ENCODE data around the gene DSTYK. TPM values are rescaled to one million over a fixed set of nuclear protein-coding genes. Genes with fewer than 3 reads are reported as not detected.

DSTYK gene
- total RNA-seq, 1 donor from 2014 or later = 14.8 TPM

DNA sequence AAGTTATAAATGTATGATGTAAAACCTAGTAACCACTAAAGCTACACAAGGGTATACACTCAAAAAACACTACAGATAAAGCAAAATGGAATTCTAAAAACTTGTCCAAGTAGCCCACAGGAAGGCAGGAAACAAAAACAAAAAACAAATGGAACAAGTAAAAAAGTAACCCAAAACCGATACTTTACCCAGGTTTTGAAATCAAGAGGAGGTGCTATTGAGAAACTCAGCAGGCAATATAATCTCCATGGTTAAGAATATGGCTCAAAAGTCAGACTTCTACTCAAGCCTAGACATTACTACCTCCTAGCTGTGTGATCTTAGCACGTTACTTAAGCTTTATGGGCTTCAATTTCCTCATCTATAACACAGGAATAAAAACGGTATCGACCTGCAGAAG is 103.0 kb downstream of the DSTYK start:
- no peak overlapping the region for H3K27ac Mint-ChIP-seq (ENCODE audit: unreplicated experiment)
- no peak for DNase-seq (ENCODE audit: low read depth, low spot score)
- peaks cover 20% of the 10 kb centered on the region for H3K36me3 Mint-ChIP-seq (ENCODE audit: low read depth)

DNA sequence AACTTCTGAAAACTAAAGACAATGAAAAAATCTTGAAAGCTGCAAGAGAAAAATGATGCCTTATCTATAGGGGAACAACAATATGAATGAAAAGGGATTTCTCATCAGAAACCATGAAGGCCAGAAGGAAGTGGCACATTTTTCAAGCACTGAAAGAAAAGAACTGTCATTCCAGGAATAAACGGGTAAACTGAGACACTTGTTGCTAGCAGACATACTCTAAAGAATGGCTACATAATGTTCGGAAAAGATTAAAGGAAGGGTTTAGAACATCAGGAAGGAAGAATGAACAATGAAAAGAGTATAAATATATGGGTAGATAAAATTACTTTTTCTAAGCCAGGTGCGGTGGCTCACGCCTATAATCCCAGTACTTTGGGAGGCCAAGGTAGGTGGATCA is 104.2 kb downstream of the DSTYK start:
- Mint-ChIP-seq H3K27ac (ENCODE audit: unreplicated experiment) (no peak overlapping the region), H3K4me3 (no peak overlapping the region), H3K27me3 (ENCODE audit: low read depth) (no peaks in the 10 kb centered on the region), H3K4me1 (no peaks in the 10 kb centered on the region), H3K36me3 (ENCODE audit: low read depth) (peaks cover 19% of the 10 kb centered on the region), H3K9me3 (no peaks in the 10 kb centered on the region)
- DNase-seq (ENCODE audit: low read depth, low spot score) = no peak
- TF ChIP-seq, protein P1, sequence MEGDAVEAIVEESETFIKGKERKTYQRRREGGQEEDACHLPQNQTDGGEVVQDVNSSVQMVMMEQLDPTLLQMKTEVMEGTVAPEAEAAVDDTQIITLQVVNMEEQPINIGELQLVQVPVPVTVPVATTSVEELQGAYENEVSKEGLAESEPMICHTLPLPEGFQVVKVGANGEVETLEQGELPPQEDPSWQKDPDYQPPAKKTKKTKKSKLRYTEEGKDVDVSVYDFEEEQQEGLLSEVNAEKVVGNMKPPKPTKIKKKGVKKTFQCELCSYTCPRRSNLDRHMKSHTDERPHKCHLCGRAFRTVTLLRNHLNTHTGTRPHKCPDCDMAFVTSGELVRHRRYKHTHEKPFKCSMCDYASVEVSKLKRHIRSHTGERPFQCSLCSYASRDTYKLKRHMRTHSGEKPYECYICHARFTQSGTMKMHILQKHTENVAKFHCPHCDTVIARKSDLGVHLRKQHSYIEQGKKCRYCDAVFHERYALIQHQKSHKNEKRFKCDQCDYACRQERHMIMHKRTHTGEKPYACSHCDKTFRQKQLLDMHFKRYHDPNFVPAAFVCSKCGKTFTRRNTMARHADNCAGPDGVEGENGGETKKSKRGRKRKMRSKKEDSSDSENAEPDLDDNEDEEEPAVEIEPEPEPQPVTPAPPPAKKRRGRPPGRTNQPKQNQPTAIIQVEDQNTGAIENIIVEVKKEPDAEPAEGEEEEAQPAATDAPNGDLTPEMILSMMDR (conservative IDR thresholded peaks at IDR 0.05) = no peak

More for the DNA sequence above, 103.0 kb downstream of the DSTYK start:
- H3K4me3 Mint-ChIP-seq = no peak overlapping the region
- no peaks in the 10 kb centered on the region for H3K4me1 Mint-ChIP-seq
- TF ChIP-seq, protein P1 (conservative IDR thresholded peaks at IDR 0.05) = no peak
- no peaks in the 10 kb centered on the region for H3K27me3 Mint-ChIP-seq (ENCODE audit: low read depth)
- no peaks in the 10 kb centered on the region for H3K9me3 Mint-ChIP-seq

DNA sequence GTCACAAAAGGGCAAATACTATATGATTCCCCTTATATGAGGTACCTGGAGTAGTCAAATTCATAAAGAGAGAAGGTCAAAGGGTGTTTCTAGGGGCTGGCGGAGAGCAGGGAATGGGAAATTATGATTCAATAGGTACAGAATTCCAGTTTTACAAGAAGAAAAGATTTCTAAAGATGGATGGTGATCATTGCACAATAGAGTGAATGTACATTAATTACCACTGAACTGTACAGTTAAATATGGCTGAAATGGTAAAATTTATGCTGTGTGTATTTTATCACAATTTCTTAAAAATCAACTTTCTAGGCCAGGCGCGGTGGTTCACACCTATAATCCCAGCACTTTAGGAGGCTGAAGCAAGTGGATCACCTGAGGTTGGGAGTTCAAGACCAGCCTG is 109.1 kb downstream of the DSTYK start:
- no peak for DNase-seq (ENCODE audit: low read depth, low spot score)
- peaks cover 24% of the 10 kb centered on the region for H3K36me3 Mint-ChIP-seq (ENCODE audit: low read depth)
- no peaks in the 10 kb centered on the region for H3K9me3 Mint-ChIP-seq
- TF ChIP-seq, protein P1 (conservative IDR thresholded peaks at IDR 0.05) = no peak
- no peak overlapping the region for H3K4me3 Mint-ChIP-seq
- H3K27me3 Mint-ChIP-seq (ENCODE audit: low read depth) = no peaks in the 10 kb centered on the region
- H3K4me1 Mint-ChIP-seq = no peaks in the 10 kb centered on the region
- H3K27ac Mint-ChIP-seq (ENCODE audit: unreplicated experiment) = no peak overlapping the region

DNA sequence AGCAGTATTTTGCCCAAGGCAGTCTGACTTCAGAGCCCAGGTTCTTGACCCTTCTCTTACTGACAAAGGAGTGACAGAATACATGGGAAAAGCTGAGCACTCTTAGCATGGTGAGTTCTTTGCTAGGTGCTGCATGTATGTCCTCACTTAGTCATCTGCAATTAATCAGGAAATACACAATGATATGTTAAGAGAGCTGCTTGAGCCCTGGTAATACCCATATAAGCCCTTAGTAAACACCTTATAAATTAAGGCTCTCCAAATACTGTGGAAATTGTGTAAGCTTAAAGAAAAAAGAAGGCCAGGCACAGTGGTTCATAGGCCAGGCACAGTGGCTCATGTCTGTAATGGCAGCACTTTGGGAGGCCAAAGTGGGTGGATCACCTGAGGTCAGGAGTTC is 113.3 kb downstream of the DSTYK start:
- Mint-ChIP-seq H3K27me3 (ENCODE audit: low read depth) (no peaks in the 10 kb centered on the region), H3K27ac (ENCODE audit: unreplicated experiment) (no peak overlapping the region), H3K4me3 (no peak overlapping the region), H3K4me1 (no peaks in the 10 kb centered on the region), H3K36me3 (ENCODE audit: low read depth) (peaks cover 14% of the 10 kb centered on the region), H3K9me3 (no peaks in the 10 kb centered on the region)
- DNase-seq (ENCODE audit: low read depth, low spot score) = no peak
- TF ChIP-seq, protein P1 (conservative IDR thresholded peaks at IDR 0.05) = no peak

DNA sequence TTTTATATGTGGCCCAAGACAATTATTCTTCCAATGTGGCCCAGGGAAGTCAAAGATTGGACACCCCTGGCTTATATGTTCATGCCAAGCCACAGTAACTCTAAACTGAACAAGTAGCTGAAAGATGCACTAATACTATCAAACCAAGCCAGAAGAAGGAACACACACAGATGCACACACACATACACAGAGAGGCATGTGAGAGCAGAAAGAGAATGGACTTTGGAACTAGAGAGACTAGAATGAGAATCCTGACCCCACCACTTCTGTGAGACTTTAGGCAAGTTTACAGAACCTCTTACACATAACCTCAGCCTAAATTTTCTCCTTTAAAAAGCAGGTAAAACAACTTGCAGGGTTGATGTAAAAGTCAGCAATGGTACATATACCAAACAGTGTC is 116.1 kb downstream of the DSTYK start:
- no peak for DNase-seq (ENCODE audit: low read depth, low spot score)
- Mint-ChIP-seq H3K27me3 (ENCODE audit: low read depth) (no peaks in the 10 kb centered on the region), H3K4me1 (no peaks in the 10 kb centered on the region), H3K4me3 (no peak overlapping the region), H3K27ac (ENCODE audit: unreplicated experiment) (no peak overlapping the region), H3K36me3 (ENCODE audit: low read depth) (peaks cover 16% of the 10 kb centered on the region), H3K9me3 (no peaks in the 10 kb centered on the region)
- TF ChIP-seq, protein P1 (conservative IDR thresholded peaks at IDR 0.05) = no peak

Other genes with a start within 250 kb of the DSTYK start
- gene CNTN2, start 168.5 kb downstream of the DSTYK start, total RNA-seq = 24.9 and 26.3 TPM in 2 replicates
- gene TMEM81, start 127.2 kb downstream of the DSTYK start, total RNA-seq = 5.4 and 6.7 TPM in 2 replicates
- 22.8 and 24.1 TPM in 2 replicates for gene RBBP5, start 89.7 kb downstream of the DSTYK start, total RNA-seq
- 14.9 and 16.1 TPM in 2 replicates for gene TMCC2, start 16.2 kb upstream of the DSTYK start, total RNA-seq
- gene NUAK2, start 110.0 kb upstream of the DSTYK start, total RNA-seq = 14.7 and 15.4 TPM in 2 replicates
- gene KLHDC8A, start 145.2 kb upstream of the DSTYK start, total RNA-seq = 46.6 and 46.7 TPM in 2 replicates
- 10.2 and 10.7 TPM in 2 replicates for gene LEMD1, start 210.4 kb upstream of the DSTYK start, total RNA-seq
- gene BLACAT1, start 244.3 kb upstream of the DSTYK start, total RNA-seq = 3.8 and 3.9 TPM in 2 replicates